ENCODE results near the gene ZNHIT1.
"Not testable (repeated sequence)": the region's sequence is repeated elsewhere in the genome, so short reads cannot be mapped to it uniquely, and the experiment has no call there.

Gene ZNHIT1

GRCh38 chr7:101200862-101201599 lies 16.9 kb upstream of the ZNHIT1 start, which contains the start of gene MOGAT3:
Gene MOGAT3, minus strand, starts transcription at chr7:101201036. Its CDS starts 182 bp downstream, at chr7:101200854.
- TF ChIP-seq, protein P1, sequence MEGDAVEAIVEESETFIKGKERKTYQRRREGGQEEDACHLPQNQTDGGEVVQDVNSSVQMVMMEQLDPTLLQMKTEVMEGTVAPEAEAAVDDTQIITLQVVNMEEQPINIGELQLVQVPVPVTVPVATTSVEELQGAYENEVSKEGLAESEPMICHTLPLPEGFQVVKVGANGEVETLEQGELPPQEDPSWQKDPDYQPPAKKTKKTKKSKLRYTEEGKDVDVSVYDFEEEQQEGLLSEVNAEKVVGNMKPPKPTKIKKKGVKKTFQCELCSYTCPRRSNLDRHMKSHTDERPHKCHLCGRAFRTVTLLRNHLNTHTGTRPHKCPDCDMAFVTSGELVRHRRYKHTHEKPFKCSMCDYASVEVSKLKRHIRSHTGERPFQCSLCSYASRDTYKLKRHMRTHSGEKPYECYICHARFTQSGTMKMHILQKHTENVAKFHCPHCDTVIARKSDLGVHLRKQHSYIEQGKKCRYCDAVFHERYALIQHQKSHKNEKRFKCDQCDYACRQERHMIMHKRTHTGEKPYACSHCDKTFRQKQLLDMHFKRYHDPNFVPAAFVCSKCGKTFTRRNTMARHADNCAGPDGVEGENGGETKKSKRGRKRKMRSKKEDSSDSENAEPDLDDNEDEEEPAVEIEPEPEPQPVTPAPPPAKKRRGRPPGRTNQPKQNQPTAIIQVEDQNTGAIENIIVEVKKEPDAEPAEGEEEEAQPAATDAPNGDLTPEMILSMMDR (IDR thresholded peaks at IDR 0.05; ENCODE audit: control insufficient read depth, extremely low read depth, insufficient read depth): no peak
- H3K4me3 ChIP-seq (ENCODE audit: low read depth, low read length): no peak within 1 kb of the TSS
- no peak for DNase-seq (ENCODE audit: low read depth)

GRCh38 chr7:101201695-101202602 lies 16.0 kb upstream of the ZNHIT1 start:
- H3K4me3 ChIP-seq (ENCODE audit: low read depth, low read length): no peak overlapping the region
- TF ChIP-seq, protein P1 (IDR thresholded peaks at IDR 0.05; ENCODE audit: control insufficient read depth, extremely low read depth, insufficient read depth): no peak
- DNase-seq (ENCODE audit: low read depth): no peak

GRCh38 chr7:101202603-101202918 lies 15.4 kb upstream of the ZNHIT1 start:
- TF ChIP-seq, protein P1 (IDR thresholded peaks at IDR 0.05; ENCODE audit: control insufficient read depth, extremely low read depth, insufficient read depth): no peak
- no peak for DNase-seq (ENCODE audit: low read depth)
- H3K4me3 ChIP-seq (ENCODE audit: low read depth, low read length): no peak overlapping the region

DNA sequence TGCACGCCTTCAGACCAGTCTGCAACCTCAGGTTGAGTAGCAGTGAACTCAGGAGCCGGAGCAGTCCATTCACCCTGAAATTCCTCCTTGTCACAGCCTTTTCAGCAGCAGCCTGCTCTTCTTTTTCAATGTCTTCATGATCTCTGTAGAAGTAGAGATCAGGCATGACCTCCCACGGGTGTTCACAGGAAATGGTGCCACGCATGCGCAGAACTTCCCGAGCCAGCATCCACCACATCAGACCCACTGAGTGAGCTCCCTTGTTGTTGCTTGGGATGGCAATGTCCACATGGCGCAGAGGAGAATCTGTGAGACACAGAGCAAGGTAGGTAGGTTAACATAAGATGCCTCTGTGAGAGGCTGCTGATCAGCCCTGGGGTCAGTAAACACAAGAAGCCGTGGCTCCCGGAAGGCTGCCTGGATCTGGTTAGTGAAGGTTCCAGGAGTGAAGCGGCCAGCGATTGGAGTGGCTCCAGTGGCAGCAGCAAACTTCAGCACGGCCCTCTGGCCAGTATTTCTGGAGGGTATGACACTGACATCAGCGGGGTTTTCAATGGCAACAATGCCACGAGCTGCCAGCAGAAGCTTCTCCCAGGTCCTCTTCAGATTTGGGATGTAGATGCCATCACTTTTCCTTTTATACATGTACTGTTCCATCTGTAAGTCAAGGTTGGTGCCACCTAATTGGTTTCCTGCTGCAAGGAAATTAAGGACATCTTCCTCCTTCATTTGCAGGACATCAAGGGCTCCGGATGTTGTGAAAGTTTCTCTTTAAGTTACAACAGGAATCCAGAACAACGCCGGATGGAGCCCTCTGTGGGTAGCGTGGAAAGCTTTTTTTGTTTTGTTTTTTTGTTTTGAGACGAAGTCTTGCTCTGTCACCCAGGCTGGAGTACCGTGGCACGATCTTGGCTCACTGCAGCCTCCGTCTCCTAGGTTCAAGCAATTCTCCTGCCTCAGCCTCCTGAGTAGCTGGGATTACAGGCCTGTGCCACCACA lies 13.9 kb upstream of the ZNHIT1 start:
- not testable (repeated sequence) for H3K4me3 ChIP-seq (ENCODE audit: low read depth, low read length); DNase-seq (ENCODE audit: low read depth)

DNA sequence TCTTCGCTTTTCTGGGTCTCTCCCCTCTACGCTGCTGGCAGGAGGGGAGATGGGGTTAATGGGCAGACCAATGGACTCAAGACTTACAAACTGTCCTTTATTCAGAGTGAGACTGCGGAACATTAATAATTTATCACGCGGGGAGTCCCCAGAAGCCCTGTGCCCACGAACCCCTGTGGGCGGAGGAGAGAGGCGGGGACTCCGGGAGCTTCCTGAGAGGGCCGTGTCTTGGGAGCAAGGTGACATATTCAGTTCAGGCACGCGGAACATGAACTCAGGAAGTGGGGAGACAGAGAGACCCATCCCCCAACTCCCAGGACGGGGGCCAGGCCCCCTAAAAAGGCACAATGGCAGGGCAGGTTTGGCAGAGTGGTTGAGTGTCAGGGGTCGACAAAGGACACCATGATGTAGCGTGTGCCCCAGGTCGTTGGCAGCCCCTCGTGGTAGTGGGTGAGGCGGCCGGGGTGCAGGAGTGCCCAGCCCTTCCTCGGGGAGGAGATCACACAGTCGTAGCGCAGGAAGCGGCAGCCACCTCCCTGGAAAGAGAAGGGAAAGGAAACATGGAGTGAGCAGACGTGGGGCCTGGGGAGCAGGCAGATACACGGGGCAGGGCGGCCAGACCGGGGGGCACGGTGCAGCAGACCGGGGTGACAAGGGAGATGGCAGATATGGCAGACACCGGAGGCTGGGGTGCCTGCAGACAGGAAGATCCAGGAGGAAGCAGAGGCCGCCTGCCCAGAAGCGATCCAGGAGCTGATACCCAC lies 11.9 kb upstream of the ZNHIT1 start:
- no peak overlapping the region for H3K4me3 ChIP-seq (ENCODE audit: low read depth, low read length)
- no peak for DNase-seq (ENCODE audit: low read depth)
- TF ChIP-seq, protein P1 (IDR thresholded peaks at IDR 0.05; ENCODE audit: control insufficient read depth, extremely low read depth, insufficient read depth): no peak

- DNase-seq (ENCODE audit: low read depth): no peak
- TF ChIP-seq, protein P1 (IDR thresholded peaks at IDR 0.05; ENCODE audit: control insufficient read depth, extremely low read depth, insufficient read depth): no peak
- H3K4me3 ChIP-seq (ENCODE audit: low read depth, low read length): no peak overlapping the region
These were observed 11.3 kb upstream of the ZNHIT1 start for GRCh38 chr7:101206665-101207042.
